HL-60 (cell line): ENCODE measurements around the gene ACVR1.

Experiments used
- DNase-seq, 2 experiments: peaks; one replicate each; pipeline ENCODE4 v3.0.0-alpha.2; 2010 to 2020; ENCODE audit warnings: low read depth in 1 of 2, low spot score in 1 of 2
- H3K27ac ChIP-seq: fragments of 250-450 bp; sonication (Bioruptor Pico); replicated peaks from 2 replicates; pipeline ENCODE4 v1.5.1; 2020; ENCODE audit warnings: mild to moderate bottlenecking, moderate library complexity
- H3K27me3 ChIP-seq: fragments of 250-450 bp; sonication (Bioruptor Pico); 2 replicates; pipeline ENCODE4 v1.5.1; 2021; ENCODE audit warnings: mild to moderate bottlenecking, moderate library complexity; ENCODE audit not compliant: insufficient read depth, poor library complexity, severe bottlenecking
- H3K4me3 ChIP-seq: replicated peaks from 2 replicates; pipeline ENCODE4 v1.5.1; 2011; ENCODE audit warnings: mild to moderate bottlenecking, control low read depth, low read length; ENCODE audit not compliant: insufficient read depth
- CTCF ChIP-seq: IDR thresholded peaks from one replicate; pipeline ENCODE4 v1.5.1; 2011; ENCODE audit warnings: low read length, control low read depth, inconsistent platforms; ENCODE audit not compliant: insufficient read depth
- GABPA ChIP-seq: IDR thresholded peaks from 2 replicates; pipeline ENCODE4 v1.6.1; 2012; ENCODE audit warnings: low read depth
- POLR2AphosphoS5 ChIP-seq: IDR thresholded peaks from 2 replicates; pipeline ENCODE4 v1.6.1; 2012; ENCODE audit warnings: low read depth
- REST ChIP-seq: IDR thresholded peaks from 2 replicates; pipeline ENCODE4 v1.6.1; 2012; ENCODE audit warnings: low read depth; ENCODE audit not compliant: insufficient replicate concordance
- SPI1 ChIP-seq: IDR thresholded peaks from 2 replicates; pipeline ENCODE4 v1.6.1; 2012; ENCODE audit warnings: low read depth, mild to moderate bottlenecking, borderline replicate concordance

The ACVR1 gene

GRCh38 chr2:157843935-157844334, 32.2 kb downstream of the ACVR1 start:
- Histone ChIP-seq H3K27ac (no peak overlapping the region), H3K4me3 (no peak overlapping the region), H3K27me3 (no peaks in the 10 kb centered on the region)
- no peak for TF ChIP-seq POLR2AphosphoS5
- TF ChIP-seq GABPA, result no peak
- TF ChIP-seq SPI1, result no peak
- no peak for TF ChIP-seq REST
- no peak for TF ChIP-seq CTCF
- no peak for DNase-seq

- TF ChIP-seq REST, result no peak
- no peak for TF ChIP-seq SPI1
- TF ChIP-seq CTCF, result no peak
- TF ChIP-seq POLR2AphosphoS5, result no peak
- no peak for TF ChIP-seq GABPA
- no peak overlapping the region for H3K27ac ChIP-seq
- no peak overlapping the region for H3K4me3 ChIP-seq
- no peak for DNase-seq
- peaks cover under 1% of the 10 kb centered on the region for H3K27me3 ChIP-seq
Measured at GRCh38 chr2:157843081-157843480, 33.0 kb downstream of the ACVR1 start.

- TF ChIP-seq GABPA, result no peak
- no peak for TF ChIP-seq POLR2AphosphoS5
- TF ChIP-seq SPI1, result no peak
- no peak for TF ChIP-seq REST
- no peak for TF ChIP-seq CTCF
- no peak overlapping the region for H3K4me3 ChIP-seq
- H3K27me3 ChIP-seq, result peaks cover 4% of the 10 kb centered on the region
- DNase-seq, result no peak
- no peak overlapping the region for H3K27ac ChIP-seq
Measured at GRCh38 chr2:157842106-157842879, 33.8 kb downstream of the ACVR1 start.
